H9 (cell line): ENCODE measurements around the gene CREB3L2. TPM values are rescaled to one million over a fixed set of nuclear protein-coding genes. Genes with fewer than 3 reads are reported as not detected.
"Not testable (repeated sequence)": the region's sequence is repeated elsewhere in the genome, so short reads cannot be mapped to it uniquely, and the experiment has no call there.

Experiments
- DNase-seq: peaks from one replicate; pipeline ENCODE4 v3.0.0-alpha.2; 2017
- H2AFZ ChIP-seq: one replicate; pipeline ENCODE4 v1.6.1; 2013; ENCODE audit warnings: mild to moderate bottlenecking, low read length, control low read depth, moderate library complexity
- H2AK5ac ChIP-seq: 2 replicates; pipeline ENCODE4 v1.6.1; 2013; ENCODE audit warnings: low read length, control low read depth, mixed read lengths; ENCODE audit not compliant: insufficient read length
- H2BK120ac ChIP-seq: one replicate; pipeline ENCODE4 v1.6.1; 2013; ENCODE audit warnings: low read depth, mild to moderate bottlenecking, low read length, control low read depth, inconsistent platforms; ENCODE audit not compliant: poor library complexity, severe bottlenecking
- H2BK12ac ChIP-seq: 2 replicates; pipeline ENCODE4 v1.6.1; 2013; ENCODE audit warnings: low read length, control low read depth, mixed read lengths, low read depth; ENCODE audit not compliant: insufficient read length
- H2BK15ac ChIP-seq: 2 replicates; pipeline ENCODE4 v1.6.1; 2013; ENCODE audit warnings: low read depth, low read length, control low read depth
- H2BK20ac ChIP-seq: one replicate; pipeline ENCODE4 v1.6.1; 2013; ENCODE audit warnings: low read depth, mild to moderate bottlenecking, low read length, control low read depth, inconsistent platforms; ENCODE audit not compliant: poor library complexity, severe bottlenecking
- H2BK5ac ChIP-seq: 2 replicates; pipeline ENCODE4 v1.6.1; 2013; ENCODE audit warnings: low read length, control low read depth, mixed read lengths; ENCODE audit not compliant: insufficient read length
- H3K14ac ChIP-seq: 2 replicates; pipeline ENCODE4 v1.6.1; 2013; ENCODE audit warnings: low read length, control low read depth; ENCODE audit not compliant: insufficient read depth
- H3K18ac ChIP-seq: 2 replicates; pipeline ENCODE4 v1.6.1; 2013; ENCODE audit warnings: low read depth, mild to moderate bottlenecking, mixed read lengths, low read length, control low read depth; ENCODE audit not compliant: insufficient read length
- H3K23ac ChIP-seq: 2 replicates; pipeline ENCODE4 v1.6.1; 2013; ENCODE audit warnings: low read length, control low read depth, mixed read lengths, low read depth; ENCODE audit not compliant: insufficient read length
- H3K23me2 ChIP-seq: 2 replicates; pipeline ENCODE4 v1.6.1; 2013; ENCODE audit warnings: low read depth, mild to moderate bottlenecking, mixed read lengths, low read length, control low read depth; ENCODE audit not compliant: insufficient read length, poor library complexity, severe bottlenecking
- H3K27ac ChIP-seq: 2 replicates; pipeline ENCODE4 v1.5.1; 2013; ENCODE audit warnings: low read length, control low read depth, mixed read lengths, low read depth; ENCODE audit not compliant: insufficient read length
- H3K27me3 ChIP-seq: 2 replicates; pipeline ENCODE4 v1.6.1; 2013; ENCODE audit warnings: low read length, control low read depth, inconsistent platforms; ENCODE audit not compliant: insufficient read depth
- H3K4ac ChIP-seq: 2 replicates; pipeline ENCODE4 v1.6.1; 2013; ENCODE audit warnings: low read depth, mild to moderate bottlenecking, control low read depth, inconsistent platforms, low read length, moderate library complexity
- H3K4me1 ChIP-seq: 2 replicates; pipeline ENCODE4 v1.6.1; 2013; ENCODE audit warnings: low read length, control low read depth, inconsistent platforms; ENCODE audit not compliant: insufficient read depth
- H3K4me2 ChIP-seq: 2 replicates; pipeline ENCODE4 v1.6.1; 2013; ENCODE audit warnings: low read length, control low read depth, mixed read lengths; ENCODE audit not compliant: insufficient read length, insufficient read depth
- H3K56ac ChIP-seq: 2 replicates; pipeline ENCODE4 v1.6.1; 2013; ENCODE audit warnings: low read depth, mild to moderate bottlenecking, mixed read lengths, low read length, control low read depth; ENCODE audit not compliant: insufficient read length
- H3K79me1 ChIP-seq: 2 replicates; pipeline ENCODE4 v1.6.1; 2013; ENCODE audit warnings: low read depth, mild to moderate bottlenecking, moderate library complexity, low read length, control low read depth, inconsistent platforms; ENCODE audit not compliant: insufficient read depth, poor library complexity, severe bottlenecking
- H3K79me2 ChIP-seq: 2 replicates; pipeline ENCODE4 v1.6.1; 2013; ENCODE audit warnings: low read length, control low read depth, inconsistent platforms; ENCODE audit not compliant: insufficient read depth
- H3K9ac ChIP-seq: 2 replicates; pipeline ENCODE4 v1.6.1; 2013; ENCODE audit warnings: low read length, control low read depth, mixed read lengths; ENCODE audit not compliant: insufficient read length; ENCODE audit errors: extremely low read depth
- H3K9me3 ChIP-seq: one replicate; pipeline ENCODE4 v1.6.1; 2013; ENCODE audit warnings: low read depth, low read length, inconsistent platforms; ENCODE audit not compliant: control insufficient read depth
- H3T11ph ChIP-seq: one replicate; pipeline ENCODE4 v1.6.1; 2013; ENCODE audit warnings: mild to moderate bottlenecking, low read length, control low read depth, inconsistent platforms
- H4K20me1 ChIP-seq: one replicate; pipeline ENCODE4 v1.6.1; 2013; ENCODE audit not compliant: control insufficient read depth, insufficient read length, insufficient read depth
- H4K5ac ChIP-seq: 2 replicates; pipeline ENCODE4 v1.6.1; 2013; ENCODE audit warnings: low read depth, mild to moderate bottlenecking, mixed read lengths, low read length, control low read depth; ENCODE audit not compliant: insufficient read length
- H4K8ac ChIP-seq: replicated peaks from 2 replicates; pipeline ENCODE4 v1.6.1; 2013; ENCODE audit warnings: low read length, control low read depth, mixed read lengths, low read depth; ENCODE audit not compliant: insufficient read length
- H4K91ac ChIP-seq: 2 replicates; pipeline ENCODE4 v1.6.1; 2013; ENCODE audit warnings: low read depth, mild to moderate bottlenecking, moderate library complexity, mixed read lengths, low read length, control low read depth; ENCODE audit not compliant: insufficient read length
- H3K27ac Mint-ChIP-seq, 3 experiments: 2 replicates in 2 of 3; 3 replicates in 1 of 3; pipeline ENCODE4 v1.8.0; 2020 to 2021; ENCODE audit warnings: mixed read lengths in 3 of 3, mild to moderate bottlenecking in 1 of 3, moderate library complexity in 1 of 3
- H3K27me3 Mint-ChIP-seq: 2 replicates; pipeline ENCODE4 v1.8.0; 2021; ENCODE audit warnings: low read depth, mild to moderate bottlenecking, moderate library complexity, mixed read lengths
- H3K36me3 Mint-ChIP-seq, 3 experiments: 2 replicates in 2 of 3; 3 replicates in 1 of 3; pipeline ENCODE4 v1.8.0; 2020 to 2021; ENCODE audit warnings: low read depth in 3 of 3, mixed read lengths in 3 of 3; ENCODE audit not compliant: insufficient read depth in 1 of 3
- H3K4me1 Mint-ChIP-seq, 2 experiments: 2 replicates each; pipeline ENCODE4 v1.8.0; 2020; ENCODE audit warnings: mixed read lengths in 2 of 2
- H3K4me3 Mint-ChIP-seq, 2 experiments: 2 replicates in 1 of 2; 3 replicates in 1 of 2; pipeline ENCODE4 v1.8.0; 2020 to 2021; ENCODE audit warnings: mild to moderate bottlenecking in 2 of 2, mixed read lengths in 2 of 2, moderate library complexity in 1 of 2
- H3K9me3 Mint-ChIP-seq, 2 experiments: 2 replicates in 1 of 2; 3 replicates in 1 of 2; pipeline ENCODE4 v1.8.0; 2020; ENCODE audit warnings: mild to moderate bottlenecking in 2 of 2, mixed read lengths in 2 of 2, moderate library complexity in 1 of 2
- CTCF ChIP-seq: fragments of 200-600 bp; sonication (generic); conservative IDR thresholded peaks from 3 replicates; pipeline ENCODE4 v1.8.0; 2021; ENCODE audit warnings: antibody characterized with exemption, mild to moderate bottlenecking
- WGBS: extraction: QIAGEN DNeasy Blood & Tissue Kit; methylation state at CpG from one replicate; pipeline ENCODE4 v1.1.7; 2013; ENCODE audit warnings: missing lambda C conversion rate, low lambda C conversion rate, mixed read lengths; ENCODE audit not compliant: insufficient read length; ENCODE audit errors: extremely low coverage; 5-methylcytosine and 5-hydroxymethylcytosine counted together
- total RNA-seq: library from RNA; stranded (reverse); gene quantifications from 2 replicates; pipeline ENCODE4 v1.2.1, GENCODE V29; 2021

The CREB3L2 gene
- total RNA-seq, 1 experiment from 2014 or later: 60.7 TPM

GRCh38 chr7:137908106-137908505, 93.8 kb downstream of the CREB3L2 start:
- peaks cover 64 to 84% (median 76%) of the 10 kb centered on the region in 3 experiments for H3K36me3 Mint-ChIP-seq

GRCh38 chr7:137906636-137907035, 95.2 kb downstream of the CREB3L2 start:
- H3K27me3 Mint-ChIP-seq, H2BK20ac ChIP-seq, H3K23me2 ChIP-seq, H2AK5ac ChIP-seq, H3K27ac Mint-ChIP-seq, H4K5ac ChIP-seq, H3K79me2 ChIP-seq, H3K9me3 ChIP-seq, H4K91ac ChIP-seq, H2AFZ ChIP-seq, H3T11ph ChIP-seq, H3K9ac ChIP-seq, H3K79me1 ChIP-seq, H3K27me3 ChIP-seq, H3K4me1 Mint-ChIP-seq, H3K56ac ChIP-seq, H3K27ac ChIP-seq, DNase-seq, H2BK15ac ChIP-seq, H3K4me3 Mint-ChIP-seq, H4K8ac ChIP-seq, H2BK5ac ChIP-seq, H2BK120ac ChIP-seq, H3K14ac ChIP-seq, H2BK12ac ChIP-seq, H3K23ac ChIP-seq, H3K18ac ChIP-seq, H3K4me2 ChIP-seq, H4K20me1 ChIP-seq, H3K4ac ChIP-seq, H3K4me1 ChIP-seq: not testable (repeated sequence)
- no CpG with 5 or more reads among the region's 4 CpGs for WGBS
- H3K9me3 Mint-ChIP-seq: peaks cover 8 to 11% of the 10 kb centered on the region in 2 experiments; a peak in 4 of 5 replicates
- H3K36me3 Mint-ChIP-seq: peaks cover 59 to 75% (median 66%) of the 10 kb centered on the region in 3 experiments

More at GRCh38 chr7:137908106-137908505, 93.8 kb downstream of the CREB3L2 start:
- Histone ChIP-seq H3K4me1 (no peaks in the 10 kb centered on the region), H2BK12ac (no peak overlapping the region), H3K9ac (no peak overlapping the region), H3K9me3 (peaks cover 9% of the 10 kb centered on the region), H3K23ac (no peak overlapping the region), H3K4me2 (no peak overlapping the region), H4K20me1 (no peaks in the 10 kb centered on the region), H2BK5ac (no peak overlapping the region), H3K4ac (no peak overlapping the region), H2BK20ac (no peak overlapping the region), H3K18ac (no peak overlapping the region), H3K23me2 (no peaks in the 10 kb centered on the region), H2AK5ac (no peak overlapping the region), H3K79me1 (no peaks in the 10 kb centered on the region), H3K14ac (no peak overlapping the region), H3T11ph (no peak overlapping the region), H4K5ac (no peak overlapping the region), H3K27ac (no peak overlapping the region), H4K8ac (no peak overlapping the region), H3K27me3 (no peaks in the 10 kb centered on the region), H2BK120ac (no peak overlapping the region), H2BK15ac (no peak overlapping the region), H3K56ac (no peak overlapping the region), H2AFZ (no peak overlapping the region), H4K91ac (no peak overlapping the region), H3K79me2 (no peaks in the 10 kb centered on the region)
- DNase-seq: no peak
- Mint-ChIP-seq H3K9me3 (peaks cover 8 to 11% of the 10 kb centered on the region in 2 experiments; a peak in 4 of 5 replicates), H3K27me3 (no peaks in the 10 kb centered on the region), H3K4me1 (peaks cover 8 to 9% of the 10 kb centered on the region in 2 experiments), H3K4me3 (no peak overlapping the region), H3K27ac (no peak overlapping the region)
- no CpG with 5 or more reads among the region's 9 CpGs for WGBS
- no peak for TF ChIP-seq CTCF
